VCaP (cell line): ENCODE measurements around the gene KCND1.

Experiments used
- H3K27ac ChIP-seq: fragments of 450-650 bp; 2 replicates; pipeline ENCODE4 v1.5.1; 2017
- CTCF ChIP-seq: fragments of 450-650 bp; conservative IDR thresholded peaks from 2 replicates; pipeline ENCODE4 v1.5.1; 2017; ENCODE audit warnings: mild to moderate bottlenecking, moderate library complexity

KCND1 gene

GRCh38 chrX:48948589-48948988 lies 23.1 kb downstream of the KCND1 start:
- no peak overlapping the region for H3K27ac ChIP-seq
- no peak for TF ChIP-seq CTCF

- TF ChIP-seq CTCF: peak; percentile 72
- no peak overlapping the region for H3K27ac ChIP-seq
These were observed 25.9 kb downstream of the KCND1 start for GRCh38 chrX:48945517-48946348.

GRCh38 chrX:48942895-48943294 lies 28.7 kb downstream of the KCND1 start:
- no peak for TF ChIP-seq CTCF
- H3K27ac ChIP-seq: no peak overlapping the region

GRCh38 chrX:48940404-48940955 lies 31.2 kb downstream of the KCND1 start:
- no peak overlapping the region for H3K27ac ChIP-seq
- no peak for TF ChIP-seq CTCF

- no peak overlapping the region for H3K27ac ChIP-seq
- no peak for TF ChIP-seq CTCF
These were observed 32.0 kb downstream of the KCND1 start for GRCh38 chrX:48939524-48940228.

- no peak overlapping the region for H3K27ac ChIP-seq
- TF ChIP-seq CTCF: no peak
These were observed 32.8 kb downstream of the KCND1 start for GRCh38 chrX:48938721-48939425.
